Jurkat, Clone E6-1 (cell line): ENCODE data around the gene SLC25A5. TPM values are rescaled to one million over a fixed set of nuclear protein-coding genes. Genes with fewer than 3 reads are reported as not detected.
"Not testable (repeated sequence)": the region's sequence is repeated elsewhere in the genome, so short reads cannot be mapped to it uniquely, and the experiment has no call there.

ENCODE experiments used
- DNase-seq: peaks from one replicate; pipeline ENCODE4 v3.0.0-alpha.2; 2011; ENCODE audit warnings: low read depth, low spot score
- H3K4me3 ChIP-seq: 2 replicates; pipeline ENCODE4 v1.5.1; 2011; ENCODE audit warnings: mild to moderate bottlenecking, low read length, control low read depth, moderate library complexity
- polyA plus RNA-seq: library from polyadenylated mRNA; unstranded; fragments of >200 nt; gene quantifications from one replicate; pipeline ENCODE4 v1.2.1, GENCODE V29; 2012; ENCODE audit warnings: missing spikeins; ENCODE audit not compliant: insufficient read length, insufficient read depth

SLC25A5 gene
- 686 TPM for polyA plus RNA-seq

DNA sequence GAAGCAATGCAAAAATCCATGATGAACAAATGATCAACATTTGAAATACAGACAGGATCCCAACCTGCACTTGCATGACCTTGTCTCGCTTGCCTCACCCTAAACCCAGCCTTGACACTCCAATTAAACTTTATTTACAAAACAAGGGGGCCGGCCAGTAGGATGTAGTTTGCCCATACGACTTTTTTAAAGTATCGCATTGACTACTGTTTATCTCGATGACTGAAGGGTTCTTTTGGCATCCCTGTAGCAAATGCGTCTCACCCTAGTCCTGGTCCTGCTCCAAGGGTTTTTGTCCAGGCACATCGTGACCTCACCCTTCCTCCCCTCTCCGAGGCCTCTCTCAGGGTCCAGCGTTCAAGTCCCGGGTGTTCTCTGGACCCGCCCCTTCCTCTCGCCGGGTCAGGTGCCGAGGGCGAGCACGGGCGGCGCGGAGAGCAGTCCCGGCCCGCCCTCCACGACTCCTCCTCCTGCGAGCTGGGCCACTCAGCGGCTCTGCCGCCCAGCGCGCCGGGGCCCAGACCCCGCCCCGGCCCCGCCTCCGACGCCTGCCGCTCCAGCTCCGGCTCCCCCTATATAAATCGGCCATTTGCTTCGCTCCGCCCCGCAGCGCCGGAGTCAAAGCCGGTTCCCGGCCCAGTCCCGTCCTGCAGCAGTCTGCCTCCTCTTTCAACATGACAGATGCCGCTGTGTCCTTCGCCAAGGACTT is at the start of gene SLC25A5:
Gene SLC25A5, plus strand, starts transcription at position 603 of the 709 bp plus-strand sequence. Its CDS starts 72 bp downstream, at position 675.
- peak within 1 kb of the TSS; percentile 75 for H3K4me3 ChIP-seq
- DNase-seq: peak; percentile 71

DNA sequence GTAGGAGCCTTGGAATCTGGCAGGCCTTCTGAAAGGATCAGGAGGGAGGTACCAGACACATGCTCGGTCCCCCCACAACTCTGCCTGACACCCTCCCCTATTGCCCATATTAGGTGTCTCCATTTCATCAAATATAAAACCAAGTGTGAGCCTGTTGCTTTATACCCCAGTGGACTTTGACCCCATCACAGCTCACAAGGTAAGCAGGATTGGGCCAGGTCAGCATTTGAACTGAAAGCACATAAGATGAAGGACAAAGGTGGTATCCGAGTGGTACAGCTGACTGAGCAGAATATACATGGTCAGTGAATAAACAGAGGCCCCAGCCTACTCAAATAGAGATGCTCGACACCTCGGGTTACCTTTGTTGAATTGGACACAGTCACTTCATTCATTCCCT is 49.1 kb upstream of the SLC25A5 start:
- no peak for DNase-seq
- no peak overlapping the region for H3K4me3 ChIP-seq

DNA sequence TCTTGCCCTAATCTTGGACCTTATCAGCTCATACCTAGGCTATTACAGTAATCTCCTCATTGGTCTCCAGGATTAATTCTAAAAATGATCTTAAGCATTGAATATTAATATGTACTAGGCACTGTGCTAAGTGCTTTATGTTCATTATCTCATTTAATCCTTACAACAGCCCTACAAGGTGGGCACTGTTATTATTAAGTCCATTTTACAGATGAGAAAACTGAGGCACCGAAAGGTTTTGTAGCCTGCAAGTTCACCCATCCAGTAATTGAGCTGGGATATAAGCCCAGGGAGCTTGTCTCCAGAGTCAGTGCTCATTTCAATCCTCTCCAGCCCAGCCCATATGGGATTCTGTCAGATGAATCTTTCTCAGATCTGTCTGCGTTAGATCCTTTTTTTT is 48.3 kb upstream of the SLC25A5 start:
- H3K4me3 ChIP-seq: no peak overlapping the region
- DNase-seq: no peak

DNA sequence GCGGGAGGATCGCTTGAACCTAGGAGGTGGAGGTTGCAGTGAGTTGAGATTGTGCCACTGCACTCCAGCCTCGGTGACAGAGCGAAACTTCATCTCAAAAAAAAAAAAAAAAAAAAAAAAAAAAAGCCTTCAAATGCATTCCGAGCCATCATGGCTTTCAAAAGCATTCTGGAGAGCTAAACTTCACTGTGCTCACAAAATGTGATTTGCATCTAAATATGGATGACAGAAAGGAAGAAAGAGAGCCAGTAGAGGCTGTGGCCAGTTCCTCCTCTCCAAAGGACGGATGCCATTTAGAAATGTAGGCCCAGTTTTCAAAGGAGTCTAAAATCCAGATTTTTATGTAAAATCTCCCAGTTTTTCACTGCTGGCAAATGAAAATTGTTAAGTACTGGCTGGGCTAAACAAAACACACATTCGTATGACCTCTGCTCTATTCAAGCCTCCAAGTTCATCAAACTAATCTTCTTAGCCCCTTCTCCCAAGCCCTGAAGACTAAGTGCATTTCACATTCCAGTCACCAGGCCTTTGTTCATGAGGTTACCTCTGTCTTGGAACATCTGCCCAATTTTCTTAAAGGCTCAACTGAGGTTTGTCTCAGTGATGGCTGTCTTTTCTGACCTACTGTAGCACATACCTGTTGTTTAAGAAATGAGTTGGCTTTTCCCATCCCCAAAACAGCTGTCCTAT is 47.1 kb upstream of the SLC25A5 start:
- H3K4me3 ChIP-seq: no peak overlapping the region
- no peak for DNase-seq

DNA sequence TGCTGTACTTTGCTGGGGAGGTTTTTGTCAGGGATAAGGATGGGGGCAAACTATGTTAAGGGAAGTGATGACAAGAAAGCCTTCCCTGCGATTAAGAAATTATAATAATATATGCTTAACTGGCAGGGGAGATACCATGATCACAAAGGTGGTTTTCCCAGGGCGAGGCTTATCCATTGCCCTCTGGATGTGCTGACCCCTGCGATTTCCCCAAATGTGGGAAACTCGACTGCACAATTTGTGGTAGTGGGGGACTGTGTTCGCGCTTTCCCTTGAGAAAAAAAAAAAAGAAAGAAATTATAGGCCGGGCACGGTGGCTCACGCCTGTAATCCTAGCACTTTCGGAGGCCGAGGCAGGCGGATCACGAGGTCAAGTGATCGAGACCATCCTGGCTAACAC is 44.6 kb upstream of the SLC25A5 start:
- H3K4me3 ChIP-seq: no peak overlapping the region
- no peak for DNase-seq

DNA sequence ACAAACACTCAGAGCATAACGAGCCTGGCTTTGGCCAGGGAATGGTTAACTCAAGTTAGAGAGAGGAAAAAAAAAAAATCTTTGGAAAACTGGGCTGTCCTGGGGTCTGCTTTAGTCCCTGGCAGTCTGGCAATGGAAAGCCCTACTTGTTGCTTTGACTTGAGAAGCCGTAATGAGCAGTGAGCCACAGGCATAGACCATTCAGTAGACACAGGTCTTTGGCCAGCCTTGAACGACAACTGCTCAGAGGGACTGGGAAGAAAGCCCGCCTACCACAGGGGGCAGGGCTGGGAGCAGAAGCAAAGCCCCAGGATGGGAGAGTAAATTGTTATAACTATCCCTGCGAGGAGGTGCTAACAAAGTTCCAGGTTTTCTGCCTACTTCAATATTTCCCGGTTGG is 43.2 kb upstream of the SLC25A5 start:
- no peak overlapping the region for H3K4me3 ChIP-seq
- no peak for DNase-seq

DNA sequence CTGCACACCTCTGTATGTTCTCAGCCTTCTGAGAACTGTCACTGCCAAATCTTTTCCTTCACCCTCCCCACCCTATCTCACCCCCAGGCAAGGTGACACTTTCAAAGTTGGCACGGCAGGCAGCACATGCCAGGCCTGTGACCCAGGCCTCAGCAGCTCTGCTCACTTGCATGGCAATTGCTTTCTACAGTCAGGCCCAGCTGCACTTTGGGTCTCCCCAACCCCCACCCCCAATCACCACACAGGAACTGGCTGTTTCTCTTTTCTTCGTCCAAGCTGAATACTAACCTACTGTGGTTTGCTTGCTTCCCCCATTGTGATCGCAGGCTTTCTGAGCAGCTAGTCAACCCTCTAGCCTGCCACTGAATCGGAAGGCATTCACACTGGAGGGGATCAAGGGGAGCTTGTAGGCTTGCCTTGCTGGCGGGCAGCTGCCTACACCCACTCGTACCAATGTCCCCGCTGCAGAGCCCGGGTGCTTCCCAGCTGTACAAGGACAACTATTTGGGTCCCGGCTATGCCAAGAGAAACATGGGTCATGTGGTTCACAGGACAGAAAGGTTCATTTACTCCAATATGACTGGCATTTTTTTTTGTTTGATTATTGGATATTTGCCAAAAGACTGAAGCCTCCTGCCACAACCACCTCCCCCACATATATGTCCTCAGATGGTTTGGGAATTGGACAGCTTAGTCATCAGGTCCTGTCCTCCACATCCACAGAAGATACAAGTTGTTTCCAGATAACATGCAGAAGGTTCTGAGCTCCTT is 41.0 kb upstream of the SLC25A5 start:
- peak; percentile 84 for DNase-seq
- peak overlapping the region; percentile 16 for H3K4me3 ChIP-seq

DNA sequence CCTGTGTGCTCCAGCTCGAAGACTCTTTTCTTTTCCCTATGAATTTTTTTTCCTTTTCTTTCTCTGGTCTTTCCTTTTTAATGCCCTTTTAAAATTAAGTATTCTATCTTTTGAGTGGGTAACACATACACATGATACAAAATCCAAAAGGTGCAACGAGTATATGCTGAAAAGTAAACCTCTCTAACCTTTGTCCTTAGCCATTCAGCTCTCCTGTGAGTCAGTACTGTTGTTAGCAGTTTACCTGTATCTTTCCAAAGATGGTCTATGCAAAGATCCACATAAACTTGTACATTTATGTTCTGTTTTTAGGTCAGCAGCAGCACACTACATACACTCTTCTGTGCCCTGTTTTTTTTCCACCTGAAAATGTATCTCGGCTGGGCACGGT is 40.5 kb upstream of the SLC25A5 start:
- no peak overlapping the region for H3K4me3 ChIP-seq
- DNase-seq: no peak

DNA sequence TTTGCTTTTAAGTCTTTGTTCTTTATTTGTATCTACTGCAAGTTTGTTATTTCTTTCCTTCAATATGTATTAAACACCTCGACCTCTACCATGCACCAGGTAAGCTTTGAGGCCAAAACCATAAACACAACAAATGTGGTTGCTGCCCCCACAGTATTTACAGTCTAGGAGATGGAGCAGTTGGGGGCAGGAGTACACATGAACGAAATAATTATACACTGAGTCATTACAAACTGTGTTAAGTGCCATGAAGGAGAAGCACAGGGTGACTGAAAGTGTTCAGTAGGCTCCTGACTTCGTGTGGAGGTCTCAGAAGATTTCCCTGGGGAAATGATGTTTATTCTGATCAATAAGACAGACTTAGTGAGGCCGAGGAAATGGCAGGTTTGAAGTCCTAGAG is 38.8 kb upstream of the SLC25A5 start:
- H3K4me3 ChIP-seq: no peak overlapping the region
- no peak for DNase-seq

DNA sequence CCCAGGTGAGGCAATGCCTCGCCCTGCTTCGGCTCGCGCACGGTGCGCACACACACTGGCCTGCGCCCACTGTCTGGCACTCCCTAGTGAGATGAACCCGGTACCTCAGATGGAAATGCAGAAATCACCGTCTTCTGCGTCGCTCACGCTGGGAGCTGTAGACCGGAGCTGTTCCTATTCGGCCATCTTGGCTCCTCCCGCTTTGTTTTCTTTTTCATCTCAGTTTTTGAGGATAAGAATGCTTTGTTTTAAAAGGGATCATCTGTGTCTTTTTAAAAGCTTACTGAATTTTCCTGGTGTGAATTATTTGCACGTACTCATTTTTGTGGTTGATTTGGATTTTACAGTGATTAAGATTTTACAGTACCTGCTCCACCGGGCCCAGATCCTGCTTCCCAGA is 26.9 kb upstream of the SLC25A5 start:
- not testable (repeated sequence) for H3K4me3 ChIP-seq, DNase-seq

DNA sequence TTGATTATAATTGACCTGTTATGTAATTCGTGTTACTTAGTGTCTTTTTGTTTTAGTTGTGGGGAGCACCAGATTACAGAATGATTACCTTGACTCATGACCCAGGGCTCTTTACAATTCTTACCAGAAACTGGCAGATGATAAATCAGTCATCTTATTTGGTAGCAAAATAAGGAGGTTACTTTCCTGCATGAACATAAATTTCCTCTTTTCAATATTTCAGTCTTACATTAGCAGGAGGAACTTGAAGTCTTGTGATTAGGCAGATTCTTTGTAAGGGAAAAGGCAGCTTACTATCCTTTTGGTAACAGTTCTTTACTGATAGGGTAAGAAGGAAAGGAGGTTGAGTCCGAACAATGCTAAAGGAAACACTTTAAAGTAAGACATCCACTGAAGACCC is 26.0 kb upstream of the SLC25A5 start:
- DNase-seq: no peak
- H3K4me3 ChIP-seq: no peak overlapping the region

DNA sequence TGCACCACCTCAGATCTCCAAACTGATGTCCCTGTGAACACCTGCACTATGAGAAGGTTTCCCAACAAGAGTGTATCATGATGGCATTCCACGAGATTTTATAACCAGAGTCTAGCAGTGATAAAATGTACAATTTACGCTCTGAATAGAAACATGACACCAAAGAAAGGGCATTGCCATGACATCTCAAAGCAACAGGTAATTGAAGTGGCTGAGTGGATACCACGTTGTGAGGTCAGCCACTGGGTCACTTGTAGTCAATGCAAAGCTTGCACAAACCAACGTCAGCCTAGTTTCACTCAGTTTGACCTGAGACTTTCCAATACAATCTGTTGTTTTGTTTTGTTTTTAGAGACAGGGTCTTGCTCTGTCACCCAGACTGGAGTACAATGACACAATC is 15.0 kb upstream of the SLC25A5 start:
- no peak overlapping the region for H3K4me3 ChIP-seq
- no peak for DNase-seq

DNA sequence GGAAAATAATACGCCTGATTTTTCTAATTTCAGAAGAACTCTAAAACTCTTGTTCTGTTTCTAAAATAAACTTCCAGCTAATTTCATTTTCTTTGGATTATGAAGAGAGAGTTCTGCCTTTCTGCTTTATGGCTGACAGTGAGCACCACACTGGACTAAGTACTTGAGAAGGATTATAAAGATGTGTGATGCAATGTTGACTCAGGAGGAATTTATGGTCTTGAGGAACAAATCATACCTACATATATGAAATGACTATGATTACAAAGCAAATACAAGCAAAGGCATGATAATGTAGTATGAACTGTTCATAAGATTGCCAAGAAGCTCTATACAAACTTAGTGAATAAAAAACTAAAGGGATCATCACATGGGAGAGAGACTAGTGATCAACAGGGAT is 13.0 kb upstream of the SLC25A5 start:
- DNase-seq: no peak

DNA sequence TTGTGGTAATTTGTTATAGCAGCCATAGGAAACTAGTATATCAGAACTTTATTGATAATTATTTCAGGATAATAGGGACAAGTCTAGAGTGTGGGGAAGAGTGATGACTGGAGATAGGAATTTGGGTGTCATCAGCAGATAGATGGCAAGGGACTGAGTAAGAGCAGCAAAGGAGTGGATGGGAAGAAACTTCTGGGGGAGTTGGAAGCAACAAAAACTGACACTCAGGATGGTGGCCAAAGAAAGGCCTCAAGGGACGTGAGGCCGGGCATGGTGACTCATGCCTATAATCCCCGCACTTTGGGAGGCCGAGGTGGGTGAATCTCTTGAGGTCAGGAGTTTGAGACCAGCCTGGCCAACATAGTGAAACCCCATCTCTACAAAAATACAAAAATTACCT is 9.1 kb upstream of the SLC25A5 start:
- H3K4me3 ChIP-seq: no peak overlapping the region
- DNase-seq: no peak

More for the DNA sequence above, 13.0 kb upstream of the SLC25A5 start:
- no peak overlapping the region for H3K4me3 ChIP-seq

DNA sequence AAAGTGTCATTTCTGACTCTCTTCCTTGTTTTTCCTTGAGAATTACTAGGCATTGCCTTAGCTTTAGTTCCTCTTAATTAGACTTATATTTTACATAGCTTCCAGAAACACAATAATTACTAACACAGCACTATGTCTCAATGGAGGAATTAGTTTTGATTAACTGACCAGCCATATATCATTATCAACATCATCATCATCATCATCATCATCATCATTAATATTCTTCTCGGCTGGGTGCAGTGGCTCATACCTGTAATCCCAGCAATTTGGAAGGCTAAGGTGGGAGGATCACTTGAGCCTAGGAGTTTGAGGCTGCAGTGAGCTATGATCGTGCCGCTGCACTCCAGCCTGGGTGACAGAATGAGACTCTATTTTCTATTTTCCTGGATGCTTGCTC is 2.7 kb upstream of the SLC25A5 start:
- DNase-seq: no peak
- no peak overlapping the region for H3K4me3 ChIP-seq

DNA sequence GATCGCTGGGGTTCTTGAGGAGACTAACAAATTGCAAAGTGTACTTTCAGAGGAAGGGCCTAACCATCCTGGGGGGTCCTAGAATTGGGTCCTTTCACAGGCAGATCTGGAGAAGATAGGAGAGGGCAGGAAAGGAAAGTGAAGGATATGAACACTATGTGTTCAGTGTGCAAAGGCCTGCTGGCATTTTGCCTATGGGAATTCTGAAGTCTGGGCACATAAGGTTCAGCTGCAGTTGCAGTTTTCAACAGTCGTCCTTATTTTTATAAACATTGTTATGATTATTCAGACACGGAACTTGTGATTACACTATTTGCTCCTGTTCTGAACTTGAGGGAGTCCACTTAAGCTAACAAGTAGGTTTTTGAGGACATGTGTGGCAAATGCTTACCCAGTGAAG is 1.3 kb upstream of the SLC25A5 start:
- no peak for DNase-seq
- no peak overlapping the region for H3K4me3 ChIP-seq

DNA sequence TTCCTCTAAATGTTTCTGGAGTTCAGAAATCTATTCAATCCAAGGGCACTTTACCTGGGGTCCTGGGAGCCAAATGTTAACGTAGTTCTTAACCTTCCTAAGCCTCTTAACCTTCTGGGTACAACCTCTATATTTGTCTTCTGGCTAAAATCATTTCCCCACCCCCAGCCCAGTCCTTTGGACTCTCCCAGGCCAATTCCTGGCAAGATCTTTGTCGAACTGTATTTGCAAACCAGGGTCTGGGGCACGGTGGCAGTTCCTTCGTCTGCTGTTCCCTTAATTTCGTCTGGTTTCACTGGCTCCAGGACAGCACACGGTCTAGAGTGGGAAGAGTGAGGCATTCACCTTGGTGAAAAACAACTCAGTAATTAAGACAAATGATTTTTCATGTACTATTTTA is 811 bp upstream of the SLC25A5 start:
- DNase-seq: no peak
- peak overlapping the region; percentile 54 for H3K4me3 ChIP-seq

DNA sequence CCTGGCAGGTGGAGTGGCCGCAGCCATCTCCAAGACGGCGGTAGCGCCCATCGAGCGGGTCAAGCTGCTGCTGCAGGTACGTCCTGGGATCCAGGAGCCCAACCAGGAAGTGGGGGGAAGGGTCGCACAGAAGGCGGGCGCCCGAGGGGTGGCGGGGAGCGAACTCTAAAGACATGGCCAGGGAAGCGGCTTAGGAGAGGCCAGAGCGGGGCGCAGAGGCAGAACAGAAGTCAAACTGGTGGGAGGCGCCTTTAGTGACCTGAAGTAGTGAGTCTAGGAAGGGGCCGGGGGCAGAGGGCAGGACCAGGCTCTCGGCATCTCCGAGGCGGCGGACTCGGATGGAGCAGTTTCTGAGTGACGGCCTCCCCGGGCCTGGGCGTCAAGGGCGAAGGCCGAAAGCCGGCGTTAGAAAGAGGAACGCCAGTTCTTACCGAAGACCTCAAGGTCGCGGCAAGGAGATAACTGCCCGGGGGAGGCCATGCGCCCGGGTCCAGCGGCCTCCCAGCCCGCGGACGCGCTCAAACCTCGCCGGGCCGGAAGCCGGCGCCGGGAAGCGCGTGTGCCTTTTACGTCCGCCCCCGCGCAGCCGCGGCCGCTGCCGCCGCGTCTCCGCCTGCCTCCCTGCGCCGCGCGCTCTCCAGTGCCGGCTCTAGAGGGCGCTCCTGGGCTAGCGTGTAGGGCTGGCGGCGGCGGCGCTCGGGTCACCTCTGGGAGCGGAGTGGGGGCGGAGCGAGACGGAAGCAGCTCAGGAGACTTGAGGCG is 488 bp downstream of the SLC25A5 start:
- DNase-seq: peak; percentile 65
- H3K4me3 ChIP-seq: peak overlapping the region; percentile 75

DNA sequence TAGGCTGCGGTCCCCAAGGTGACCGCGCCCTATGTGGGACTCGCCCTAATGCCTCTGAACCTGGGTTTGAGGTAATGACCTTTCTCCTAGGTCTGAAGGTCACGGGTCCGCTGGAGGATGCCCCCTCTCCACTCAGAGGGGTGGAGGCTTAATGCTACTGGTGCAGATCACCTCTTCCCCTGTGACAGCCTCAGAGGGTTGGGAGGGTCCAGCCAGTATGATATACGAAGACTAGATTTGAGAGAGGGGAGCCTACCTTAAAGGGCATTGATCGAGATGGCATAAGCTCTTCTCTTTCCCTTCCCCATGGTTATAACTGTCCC is 1.0 kb downstream of the SLC25A5 start:
- DNase-seq: no peak
- peak overlapping the region; percentile 75 for H3K4me3 ChIP-seq
